ENCODE data around the gene HERC3.
"Not testable (repeated sequence)": the region's sequence is repeated elsewhere in the genome, so short reads cannot be mapped to it uniquely, and the experiment has no call there.

HERC3 gene

DNA sequence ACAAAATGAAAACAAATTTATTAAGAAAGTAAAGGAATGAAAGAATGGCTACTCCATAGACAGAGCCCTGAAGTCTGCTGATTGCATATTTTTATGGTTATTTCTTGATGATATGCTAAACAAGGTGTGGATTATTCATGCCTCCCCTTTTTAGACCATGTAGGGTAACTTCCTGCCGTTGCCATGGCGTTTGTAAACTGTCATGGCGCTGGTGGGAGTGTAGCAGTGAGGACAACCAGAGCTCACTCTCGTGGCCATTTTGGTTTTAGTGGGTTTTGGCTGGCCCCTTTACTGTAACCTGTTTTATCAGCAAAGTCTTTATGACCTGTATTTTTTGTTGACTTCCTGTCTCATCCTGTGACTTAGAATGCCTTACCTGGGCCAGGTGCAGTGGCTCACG is 17.5 kb downstream of the HERC3 start:
- DNase-seq = not testable (repeated sequence)

DNA sequence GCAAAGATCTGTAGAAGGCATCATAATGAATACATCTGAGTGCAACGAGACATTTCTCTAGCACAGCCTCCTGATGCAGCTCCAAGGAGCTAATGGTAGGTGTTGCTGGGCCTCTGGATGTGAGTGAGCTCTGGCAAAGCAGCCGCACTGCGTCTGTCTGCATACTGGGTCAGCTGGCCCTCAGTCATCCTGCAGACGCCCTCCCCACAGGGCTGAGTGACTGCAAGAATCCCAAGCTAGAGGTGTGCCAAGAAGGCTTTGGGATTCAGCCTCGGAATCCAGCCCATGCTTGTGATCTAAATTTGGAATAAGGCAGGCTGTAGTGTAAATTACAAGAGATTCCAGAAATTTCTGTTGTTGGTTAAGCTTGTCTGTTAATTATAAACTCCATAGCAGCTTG is 18.5 kb downstream of the HERC3 start:
- no peak for DNase-seq

GRCh38 chr4:88613417-88613875 is 21.2 kb downstream of the HERC3 start:
- DNase-seq = peak; percentile 21 to 37 (median 32)

- no peak for DNase-seq
Observed at GRCh38 chr4:88614058-88614457, 21.8 kb downstream of the HERC3 start.

DNA sequence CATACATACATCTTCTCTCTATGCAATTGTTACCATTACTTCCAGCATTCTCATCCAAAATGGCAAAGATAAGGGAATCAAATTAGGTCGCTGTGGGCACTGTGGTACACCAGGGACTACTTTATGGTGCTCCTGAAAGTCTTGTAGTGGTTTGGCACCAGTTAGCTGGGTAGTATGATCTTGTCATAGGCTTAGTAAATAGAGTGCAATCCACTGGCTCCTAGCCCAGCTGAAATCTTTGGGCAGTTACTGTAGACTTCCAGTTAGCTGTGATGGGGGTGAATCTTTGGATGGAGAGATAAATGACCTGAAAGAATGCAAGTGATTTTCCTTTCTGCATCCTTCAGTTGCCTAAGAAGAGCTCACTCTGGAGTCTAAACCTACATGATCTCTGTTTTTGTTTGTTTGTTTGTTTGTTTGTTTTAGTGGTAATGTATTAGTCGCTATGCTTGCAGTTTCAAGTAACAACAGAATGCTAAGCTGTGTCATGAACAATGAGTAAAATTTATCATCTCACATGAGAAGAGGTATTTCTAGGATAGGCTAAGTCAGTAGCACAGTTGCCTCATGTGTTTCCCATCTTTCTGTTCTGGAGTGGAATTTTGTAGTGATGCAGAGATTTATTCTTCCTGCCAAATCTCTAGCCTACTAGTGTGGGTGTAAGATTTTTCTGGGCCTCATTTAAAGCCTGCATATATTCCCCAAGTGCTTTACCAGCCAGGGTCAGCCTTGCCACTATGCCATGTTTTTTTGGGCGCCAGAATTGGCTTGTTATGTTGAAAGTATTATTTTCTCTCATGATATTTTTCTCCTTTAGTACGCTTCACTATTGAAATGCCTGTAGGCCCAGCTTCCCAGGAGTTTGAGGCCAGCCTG is 24.2 kb downstream of the HERC3 start:
- DNase-seq = no peak

- DNase-seq = no peak
Observed at GRCh38 chr4:88618782-88619485, 26.7 kb downstream of the HERC3 start.

GRCh38 chr4:88619971-88620370 is 27.7 kb downstream of the HERC3 start:
- DNase-seq = no peak

DNA sequence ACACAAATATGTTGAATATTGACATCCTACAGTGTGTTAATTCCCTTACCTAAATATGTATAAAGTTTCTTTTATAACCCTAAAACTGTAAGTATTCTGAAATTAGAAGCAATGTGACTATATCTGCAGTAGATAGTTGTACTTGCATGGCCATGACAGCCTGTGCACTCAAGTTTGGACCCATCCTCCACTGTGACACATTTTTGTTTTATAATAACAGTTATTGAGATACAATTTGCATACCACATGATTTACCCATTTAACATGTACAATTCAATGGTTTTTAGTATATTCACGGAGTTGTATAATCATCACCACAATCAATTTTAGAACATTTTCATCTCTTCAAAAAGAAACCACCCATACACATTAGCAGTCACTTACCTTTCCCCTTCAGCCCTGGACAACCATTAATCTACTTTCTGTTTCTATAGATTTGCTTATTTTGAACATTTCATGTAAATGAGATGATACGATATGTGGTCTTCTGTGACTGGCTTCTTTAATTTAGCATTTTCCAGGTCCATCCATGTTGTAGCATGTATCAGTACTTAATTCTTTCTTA is 29.6 kb downstream of the HERC3 start:
- DNase-seq = no peak

- peak; percentile 64 to 89 (median 83) for DNase-seq
Observed at GRCh38 chr4:88623097-88623496, 30.8 kb downstream of the HERC3 start.

DNA sequence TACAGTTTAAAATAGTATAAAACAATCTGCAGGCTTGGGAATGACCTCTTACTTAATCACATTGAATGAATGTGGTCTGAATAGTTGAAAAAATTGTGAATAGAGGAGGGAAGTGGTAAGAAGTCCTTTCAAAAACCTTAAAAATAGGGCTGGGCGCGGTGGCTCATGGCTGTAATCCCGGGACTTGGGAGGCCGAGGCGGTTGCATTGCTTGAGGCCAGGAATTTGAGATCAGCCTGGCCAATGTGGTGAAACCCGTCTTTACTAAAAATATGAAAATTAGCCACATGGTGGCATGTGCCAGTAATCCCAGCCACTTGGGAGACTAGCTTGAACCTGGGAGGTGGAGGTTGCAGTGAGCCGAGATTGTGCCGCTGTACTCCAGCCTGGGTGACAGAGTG is 36.5 kb downstream of the HERC3 start:
- DNase-seq = no peak

DNA sequence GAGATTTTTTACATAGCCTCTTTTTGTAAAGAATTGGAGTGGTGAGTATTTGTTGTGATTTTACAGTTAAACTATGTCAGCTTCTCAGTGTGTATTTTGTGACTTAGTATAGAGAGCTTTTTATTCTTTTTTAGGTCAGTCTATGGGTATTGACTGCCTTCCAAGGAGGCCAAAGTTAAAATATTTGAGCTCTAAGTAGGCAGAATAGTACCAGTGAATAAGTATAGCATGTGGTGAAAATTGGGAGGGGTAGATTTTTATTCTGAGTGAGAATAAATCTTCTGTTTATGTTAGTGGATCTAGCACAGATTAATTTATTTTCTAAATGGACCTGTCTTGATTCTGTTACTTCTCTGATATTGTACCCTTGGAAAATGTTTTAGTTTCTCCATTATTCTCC is 37.5 kb downstream of the HERC3 start:
- no peak for DNase-seq

- DNase-seq = peak; percentile 51 to 73 (median 71)
Observed at GRCh38 chr4:88630756-88631155, 38.5 kb downstream of the HERC3 start.

DNA sequence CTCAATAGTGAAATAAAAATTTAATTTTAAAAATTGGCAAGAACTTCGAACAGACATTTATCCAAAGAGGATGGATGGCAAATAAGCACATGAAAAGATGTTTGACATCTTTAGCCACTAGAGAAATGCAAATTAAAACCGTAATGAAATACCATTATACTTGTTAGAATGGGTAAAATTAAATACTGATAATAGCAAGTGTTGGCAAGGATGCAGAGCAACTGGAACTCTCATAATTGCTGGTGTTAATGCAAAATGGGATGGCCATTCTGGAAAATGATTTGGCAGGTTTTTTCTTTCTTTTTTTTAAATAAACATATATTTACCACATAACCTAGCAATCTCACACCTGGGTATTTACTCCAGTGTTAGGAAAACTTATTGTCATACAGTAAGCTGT is 51.7 kb downstream of the HERC3 start:
- no peak for DNase-seq

DNA sequence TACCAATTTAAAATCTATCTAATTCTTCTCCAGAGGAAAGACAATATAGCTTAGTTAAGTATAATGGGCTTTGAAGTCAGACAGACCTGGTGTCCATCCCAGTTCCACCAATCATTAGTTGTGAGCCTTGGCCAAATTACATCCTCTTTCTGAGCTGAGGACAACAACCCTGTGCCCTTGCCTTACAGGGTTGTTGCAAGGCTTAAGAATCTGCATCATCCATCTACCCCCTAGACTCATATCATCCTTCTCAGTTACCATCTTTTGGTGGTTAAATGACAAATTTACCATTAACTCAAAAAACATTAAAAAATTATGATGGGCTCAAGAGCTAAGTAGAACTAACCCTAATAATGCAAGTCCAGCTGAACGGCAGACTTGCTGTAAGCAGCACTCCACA is 53.7 kb downstream of the HERC3 start:
- no peak for DNase-seq

DNA sequence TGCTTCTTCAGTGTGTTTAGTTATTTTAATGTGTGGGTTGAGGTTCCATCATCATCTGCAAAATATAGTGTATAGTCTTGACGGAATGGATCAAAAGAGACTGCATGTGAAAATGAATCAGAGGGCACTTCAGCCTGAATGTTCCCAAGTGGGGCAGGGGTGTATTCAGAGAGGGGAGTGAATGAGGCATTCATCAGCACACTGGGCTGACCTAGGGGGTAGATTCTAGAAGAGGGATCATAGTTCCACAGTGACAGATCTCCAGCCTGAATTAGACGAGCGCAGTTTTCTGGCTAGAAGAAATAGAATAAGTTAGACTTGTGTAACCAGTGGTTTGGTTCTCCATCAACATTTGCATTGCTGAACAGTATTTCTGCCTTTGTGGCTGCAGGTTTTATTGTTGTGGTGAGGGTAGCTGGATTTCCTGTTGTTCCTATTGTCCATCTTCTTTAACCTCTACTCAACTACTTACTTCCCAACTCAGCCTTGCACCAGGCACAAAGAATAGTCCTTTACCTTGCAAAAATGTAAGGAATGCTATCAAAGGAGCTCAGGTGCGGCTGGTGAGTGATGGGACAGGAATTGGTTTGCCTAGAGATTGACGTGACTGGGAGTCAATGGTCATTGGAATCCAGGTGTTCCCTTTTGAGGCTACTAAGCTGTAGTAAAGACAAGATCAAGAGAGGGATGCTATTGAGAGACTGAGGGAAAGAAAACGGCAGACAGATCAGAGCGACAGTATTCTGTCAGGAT is 54.4 kb downstream of the HERC3 start:
- no peak for DNase-seq

DNA sequence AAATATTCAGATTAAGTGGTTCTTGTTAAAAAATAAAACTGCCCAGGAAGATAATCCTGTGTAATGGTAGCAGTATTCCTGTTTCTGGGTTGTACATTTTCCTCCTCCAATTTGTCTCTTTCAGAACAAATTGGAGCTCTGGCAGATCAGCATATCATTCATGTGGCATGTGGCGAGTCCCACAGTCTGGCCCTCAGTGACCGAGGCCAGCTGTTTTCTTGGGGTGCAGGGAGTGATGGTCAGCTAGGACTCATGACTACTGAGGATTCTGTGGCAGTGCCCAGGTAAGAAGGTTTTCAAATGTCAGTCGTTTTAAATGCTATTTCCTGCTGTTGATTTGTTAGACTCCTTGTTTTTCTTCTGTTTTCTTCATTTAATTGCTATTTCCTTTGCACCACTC is 57.4 kb downstream of the HERC3 start:
- no peak for DNase-seq

GRCh38 chr4:88653371-88653946 is 61.2 kb downstream of the HERC3 start:
- DNase-seq = no peak

GRCh38 chr4:88655226-88655625 is 62.9 kb downstream of the HERC3 start:
- no peak for DNase-seq

- peak; percentile 38 to 48 (median 41) for DNase-seq
Observed at GRCh38 chr4:88659055-88659889, 67.0 kb downstream of the HERC3 start.

DNA sequence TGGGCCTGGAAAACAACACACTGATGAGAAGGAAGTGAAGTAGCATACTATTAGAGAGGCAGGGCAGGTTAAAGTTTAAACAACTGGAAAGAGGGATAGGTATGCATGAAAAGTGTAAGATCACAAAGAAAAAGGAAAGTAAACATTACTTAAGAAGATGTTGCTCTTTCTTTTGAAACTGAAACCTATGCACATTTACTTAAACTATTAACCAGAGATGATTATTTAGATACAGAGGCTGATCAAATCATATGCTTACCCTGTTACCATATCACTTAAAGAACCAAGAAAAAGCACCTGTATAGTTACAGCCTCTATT is 67.6 kb downstream of the HERC3 start:
- no peak for DNase-seq

DNA sequence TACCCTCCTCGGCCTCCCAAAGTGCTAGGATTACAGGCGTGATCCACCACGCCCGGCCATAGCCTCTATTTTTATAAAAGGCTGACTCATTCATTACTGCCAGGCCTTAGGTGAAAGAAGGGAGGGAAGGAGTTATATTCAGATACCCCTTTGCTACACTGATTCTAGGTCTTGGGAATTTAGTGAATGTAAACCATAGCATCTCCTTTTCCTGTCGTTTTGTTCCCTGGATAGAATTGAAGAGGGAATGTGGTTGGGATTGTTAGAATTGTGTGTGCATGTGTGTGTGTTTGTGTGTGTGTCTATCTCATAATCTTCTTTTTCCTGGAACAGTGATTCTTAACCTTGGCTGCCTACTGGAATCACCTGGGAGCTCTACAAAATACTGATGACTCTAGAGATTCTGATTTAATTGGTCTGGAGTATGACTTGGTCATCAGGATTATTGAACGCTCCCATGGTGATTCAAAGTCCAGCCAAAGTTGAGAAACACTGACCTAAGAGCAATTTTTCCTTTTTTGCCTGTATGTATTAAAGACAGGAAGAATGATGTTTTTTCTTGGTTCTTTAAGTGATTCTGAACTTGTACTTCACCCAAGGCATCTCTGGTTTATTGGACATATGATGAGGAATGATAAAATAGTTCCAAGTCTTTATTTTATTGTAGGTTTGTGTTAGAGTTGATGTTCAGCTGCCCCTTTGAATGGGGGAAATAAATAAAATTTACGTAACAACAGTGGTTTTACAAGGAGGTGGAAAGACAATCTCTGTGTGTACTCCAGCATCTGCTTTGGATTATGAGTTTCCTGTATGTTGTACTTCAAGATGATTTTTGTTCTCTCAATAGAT is 68.4 kb downstream of the HERC3 start:
- no peak for DNase-seq

Measured in suppressor macrophage treated with lipopolysaccharide for 1 hour (primary cell).